Stomach (tissue), 4 donors: ENCODE results near the gene GANAB.

Experiments
- CTCF ChIP-seq, 7 experiments: fragments of 450-650 bp in 4 of 7; fragments of 200-600 bp in 3 of 7; sonication (generic) in 3 of 7; IDR thresholded peaks; one replicate each; pipeline ENCODE4 v1.5.1; 2016 to 2019; ENCODE audit warnings: antibody characterized with exemption in 7 of 7, control low read depth in 2 of 7, mild to moderate bottlenecking in 1 of 7
- POLR2AphosphoS5 ChIP-seq, 3 donors: sonication (generic); formaldehyde crosslinking; IDR thresholded peaks; one replicate each; pipeline ENCODE4 v1.6.1; 2016; ENCODE audit warnings: antibody characterized with exemption in 3 of 3

- TF ChIP-seq CTCF (IDR thresholded peaks at IDR 0.05) (no peak), POLR2AphosphoS5 (IDR thresholded peaks at IDR 0.05) (peak in 2 of 3 donors; percentile 19 to 22)
These were observed 71.3 kb downstream of the GANAB start for GRCh38 chr11:62575156-62575555.
